Measurements from ENCODE around the gene PPP3R1.
A peak's percentile ranks its signal among the peaks of the same experiment; 100 is the strongest.
"Not testable (repeated sequence)": the region's sequence is repeated elsewhere in the genome, so short reads cannot be mapped to it uniquely, and the experiment has no call there.

The PPP3R1 gene

DNA sequence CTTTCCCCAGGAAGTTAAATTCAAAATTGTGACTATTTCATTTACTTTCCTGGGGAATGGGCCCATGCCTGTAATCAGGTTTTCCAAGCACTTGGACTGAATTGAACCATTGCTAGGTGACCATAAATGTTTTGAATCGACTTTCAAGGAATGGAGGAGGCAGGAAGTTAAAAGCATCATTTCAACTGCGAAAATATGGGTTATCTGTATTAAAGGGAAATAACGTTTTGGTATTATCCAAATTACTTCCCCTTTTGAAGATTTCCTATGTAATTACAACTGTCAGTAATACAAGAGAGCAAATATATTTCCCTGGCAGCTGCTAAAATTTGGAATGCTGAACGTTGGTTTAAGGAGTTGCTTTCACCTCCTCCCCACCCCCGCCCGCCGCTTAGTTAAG, 75.7 kb downstream of the PPP3R1 start:
- TF ChIP-seq ZNF274 (IDR thresholded peaks at IDR 0.05; ENCODE audit: low read depth, low read length), result no peak
- H3K4me3 ChIP-seq (ENCODE audit: low read length), result no peak overlapping the region

GRCh38 chr2:68175210-68175609, 77.1 kb downstream of the PPP3R1 start:
- H3K4me3 ChIP-seq (ENCODE audit: low read length), result not testable (repeated sequence)

- H3K4me3 ChIP-seq (ENCODE audit: low read length), result no peak overlapping the region
- TF ChIP-seq ZNF274 (IDR thresholded peaks at IDR 0.05; ENCODE audit: low read depth, low read length), result no peak
Observed at GRCh38 chr2:68172990-68173700, 79.2 kb downstream of the PPP3R1 start.

DNA sequence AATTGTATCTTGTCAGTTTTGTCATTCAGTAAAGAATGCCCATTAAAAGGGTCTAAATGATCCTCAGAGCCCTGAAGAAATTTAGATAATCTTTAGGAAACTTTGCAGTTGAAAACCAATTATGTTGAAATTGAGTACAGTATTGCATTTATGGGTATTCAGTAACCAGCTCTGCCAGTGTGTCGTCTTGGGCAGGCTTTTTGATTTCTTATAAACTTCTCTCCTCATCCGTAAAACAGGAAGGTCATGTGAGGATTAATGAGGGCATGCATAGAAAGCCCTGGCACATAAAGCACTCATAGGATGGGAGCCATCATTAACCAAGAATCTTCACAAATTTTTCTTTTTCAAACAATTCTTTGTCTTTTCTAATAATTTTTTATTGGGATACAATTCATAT, 79.8 kb downstream of the PPP3R1 start:
- no peak overlapping the region for H3K4me3 ChIP-seq (ENCODE audit: low read length)
- TF ChIP-seq ZNF274 (IDR thresholded peaks at IDR 0.05; ENCODE audit: low read depth, low read length), result no peak

DNA sequence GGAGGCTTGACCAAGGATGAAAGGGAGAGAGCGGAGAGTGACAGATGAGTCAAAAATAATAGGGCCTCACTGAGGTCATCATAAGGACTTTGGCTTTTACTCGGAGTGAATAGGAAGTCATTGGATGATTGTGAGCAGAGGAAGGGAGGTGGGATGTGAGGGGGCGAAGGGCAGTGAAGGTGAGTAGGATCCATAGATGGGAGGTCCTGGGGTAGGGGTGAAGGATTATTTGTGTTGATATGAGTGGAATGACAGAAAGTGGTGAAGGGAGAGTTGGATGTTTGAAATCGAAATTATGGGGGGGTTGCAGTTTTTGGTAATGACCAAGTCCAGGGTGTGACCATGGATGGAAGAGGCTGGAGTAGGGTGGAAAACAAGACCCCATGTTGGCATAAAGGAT, 80.6 kb downstream of the PPP3R1 start:
- TF ChIP-seq ZNF274 (IDR thresholded peaks at IDR 0.05; ENCODE audit: low read depth, low read length), result no peak
- no peak overlapping the region for H3K4me3 ChIP-seq (ENCODE audit: low read length)

DNA sequence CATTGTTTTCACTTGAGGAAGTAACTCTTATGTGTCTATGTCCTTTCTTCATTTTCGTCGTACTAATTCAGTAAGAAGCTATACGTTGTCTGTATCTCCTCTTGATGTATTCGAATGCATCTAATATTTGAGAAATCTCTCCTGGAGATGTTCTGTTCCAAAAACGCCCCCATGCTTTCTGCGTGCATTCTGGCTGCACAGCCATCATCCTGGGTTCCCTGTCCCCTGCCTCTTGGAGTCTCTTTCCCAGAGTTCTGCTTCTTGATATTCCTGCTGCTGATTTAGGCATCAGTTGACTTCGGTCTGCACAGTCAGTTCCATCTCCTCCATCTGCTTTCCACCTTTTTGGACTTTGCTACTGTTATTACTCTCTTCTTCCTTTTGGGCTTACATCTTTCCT, 81.2 kb downstream of the PPP3R1 start:
- TF ChIP-seq ZNF274 (IDR thresholded peaks at IDR 0.05; ENCODE audit: low read depth, low read length), result no peak
- no peak overlapping the region for H3K4me3 ChIP-seq (ENCODE audit: low read length)

DNA sequence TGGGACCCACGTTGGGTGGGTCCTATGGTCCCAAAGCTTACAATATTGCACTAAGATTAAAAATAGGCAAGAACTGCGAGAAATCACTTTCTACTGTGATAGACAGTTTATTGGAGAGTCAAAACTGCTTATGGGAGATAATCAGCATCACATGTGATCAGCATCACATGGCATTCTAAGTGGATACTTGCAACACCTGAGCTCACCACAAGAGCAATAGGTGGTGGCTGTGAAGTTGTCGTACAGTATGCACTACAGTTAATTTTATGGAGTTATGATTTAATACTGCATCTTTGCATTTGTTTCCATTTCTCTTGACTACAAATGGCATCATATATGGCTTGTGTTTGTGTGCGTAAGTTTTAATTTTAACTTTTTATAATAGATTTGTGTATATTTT, 83.0 kb downstream of the PPP3R1 start:
- no peak overlapping the region for H3K4me3 ChIP-seq (ENCODE audit: low read length)
- no peak for TF ChIP-seq ZNF274 (IDR thresholded peaks at IDR 0.05; ENCODE audit: low read depth, low read length)

- H3K4me3 ChIP-seq (ENCODE audit: low read length), result no peak overlapping the region
- TF ChIP-seq ZNF274 (IDR thresholded peaks at IDR 0.05; ENCODE audit: low read depth, low read length), result no peak
Observed at GRCh38 chr2:68167186-68167585, 85.1 kb downstream of the PPP3R1 start.

- TF ChIP-seq ZNF274 (IDR thresholded peaks at IDR 0.05; ENCODE audit: low read depth, low read length), result no peak
- H3K4me3 ChIP-seq (ENCODE audit: low read length), result no peak overlapping the region
Observed at GRCh38 chr2:68163641-68164040, 88.7 kb downstream of the PPP3R1 start.

DNA sequence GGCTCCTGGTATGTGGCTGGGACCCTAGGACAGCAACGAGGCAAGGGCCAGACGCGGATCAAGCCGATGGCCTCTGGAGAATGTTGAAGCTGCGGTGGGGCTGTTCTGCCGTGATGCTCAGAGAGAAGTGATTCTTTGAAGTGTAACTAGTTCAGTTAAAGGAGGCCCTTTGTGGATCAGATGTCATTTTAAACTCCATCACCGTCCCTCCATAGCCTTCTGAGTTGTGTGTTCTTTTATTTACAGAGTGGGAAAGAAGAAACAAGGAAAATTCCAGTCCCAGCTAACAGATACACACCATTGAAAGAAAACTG, 94.2 kb downstream of the PPP3R1 start:
- TF ChIP-seq ZNF274 (IDR thresholded peaks at IDR 0.05; ENCODE audit: low read depth, low read length), result no peak
- H3K4me3 ChIP-seq (ENCODE audit: low read length), result peak overlapping the region; percentile 93

DNA sequence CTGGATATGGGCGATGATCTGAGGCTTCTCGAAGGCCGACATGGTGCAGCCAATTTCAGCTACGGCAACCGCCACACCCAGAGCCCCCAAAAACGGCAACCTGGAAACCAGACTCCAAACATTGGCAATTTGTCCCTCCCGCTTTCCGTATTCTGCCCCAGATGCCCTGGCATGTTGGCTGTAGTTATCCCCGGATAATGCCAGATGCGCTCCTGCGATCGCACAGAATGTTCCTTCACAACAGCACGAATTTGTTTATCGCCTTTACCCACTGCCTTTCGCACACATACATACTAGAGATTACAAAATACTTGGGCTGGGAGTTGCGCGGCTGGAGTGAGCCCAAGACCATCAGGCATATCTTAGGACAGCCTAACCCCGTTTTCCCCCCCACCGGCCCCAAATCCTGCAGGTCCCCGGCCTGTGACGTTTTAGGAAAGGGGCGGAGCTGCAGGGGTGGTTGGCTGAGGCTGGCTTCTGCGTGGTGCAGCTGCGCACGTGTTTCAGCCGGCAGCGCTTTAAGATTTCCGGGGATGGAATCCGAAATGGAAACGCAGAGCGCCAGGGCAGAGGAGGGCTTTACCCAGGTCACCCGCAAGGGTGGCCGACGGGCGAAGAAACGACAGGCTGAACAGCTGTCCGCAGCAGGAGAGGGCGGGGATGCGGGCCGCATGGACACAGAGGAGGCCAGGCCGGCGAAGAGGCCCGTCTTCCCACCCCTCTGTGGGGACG, 94.8 kb downstream of the PPP3R1 start, which contains the start of gene PNO1:
TSS of gene PNO1 (plus strand) at position 487 of the 732 bp plus-strand sequence. CDS start at position 534, 47 bp downstream.
- peak within 1 kb of the TSS; percentile 93 for H3K4me3 ChIP-seq (ENCODE audit: low read length)
- TF ChIP-seq ZNF274 (IDR thresholded peaks at IDR 0.05; ENCODE audit: low read depth, low read length), result no peak

GRCh38 chr2:68157002-68157401, 95.3 kb downstream of the PPP3R1 start:
- no peak for TF ChIP-seq ZNF274 (IDR thresholded peaks at IDR 0.05; ENCODE audit: low read depth, low read length)
- peak overlapping the region; percentile 93 for H3K4me3 ChIP-seq (ENCODE audit: low read length)

DNA sequence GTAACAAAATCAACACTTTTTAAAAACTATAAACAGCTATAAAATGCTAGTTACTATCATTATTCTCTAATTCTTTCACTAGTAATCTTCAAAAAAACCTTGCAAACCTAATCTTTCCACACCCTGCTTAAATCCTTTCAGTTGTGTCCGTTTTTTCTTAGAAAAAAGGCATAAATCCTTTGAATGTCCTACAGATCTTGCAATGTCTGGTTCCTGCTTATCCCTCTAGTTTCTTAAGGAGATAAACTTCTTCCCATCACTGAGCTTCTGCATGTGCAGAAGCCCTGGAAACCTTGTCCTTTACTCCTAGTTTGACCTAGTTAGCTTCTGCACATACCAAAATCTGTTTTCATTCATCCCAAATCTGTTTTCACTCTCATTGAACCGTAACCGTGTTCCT, 95.9 kb downstream of the PPP3R1 start:
- TF ChIP-seq ZNF274 (IDR thresholded peaks at IDR 0.05; ENCODE audit: low read depth, low read length), result no peak
- peak overlapping the region; percentile 93 for H3K4me3 ChIP-seq (ENCODE audit: low read length)

DNA sequence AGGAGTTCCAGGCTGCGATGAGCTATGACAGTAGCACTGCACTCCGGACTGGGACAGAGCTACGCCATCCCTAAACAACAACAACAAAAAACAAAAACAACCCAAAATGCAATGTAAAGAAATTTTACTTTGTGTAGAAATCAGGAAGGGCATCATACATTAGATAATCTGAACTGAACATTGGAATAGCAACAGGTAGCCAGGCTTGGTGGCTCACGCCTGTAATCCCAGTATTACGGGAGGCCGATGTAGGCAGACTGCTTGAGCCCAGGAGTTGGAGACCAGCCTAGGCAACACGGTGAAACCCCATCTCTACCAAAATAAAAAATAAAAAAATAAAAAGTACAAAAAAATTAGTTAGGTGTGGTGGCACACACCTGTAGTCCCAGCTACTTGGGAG, 96.7 kb downstream of the PPP3R1 start:
- no peak overlapping the region for H3K4me3 ChIP-seq (ENCODE audit: low read length)
- no peak for TF ChIP-seq ZNF274 (IDR thresholded peaks at IDR 0.05; ENCODE audit: low read depth, low read length)

DNA sequence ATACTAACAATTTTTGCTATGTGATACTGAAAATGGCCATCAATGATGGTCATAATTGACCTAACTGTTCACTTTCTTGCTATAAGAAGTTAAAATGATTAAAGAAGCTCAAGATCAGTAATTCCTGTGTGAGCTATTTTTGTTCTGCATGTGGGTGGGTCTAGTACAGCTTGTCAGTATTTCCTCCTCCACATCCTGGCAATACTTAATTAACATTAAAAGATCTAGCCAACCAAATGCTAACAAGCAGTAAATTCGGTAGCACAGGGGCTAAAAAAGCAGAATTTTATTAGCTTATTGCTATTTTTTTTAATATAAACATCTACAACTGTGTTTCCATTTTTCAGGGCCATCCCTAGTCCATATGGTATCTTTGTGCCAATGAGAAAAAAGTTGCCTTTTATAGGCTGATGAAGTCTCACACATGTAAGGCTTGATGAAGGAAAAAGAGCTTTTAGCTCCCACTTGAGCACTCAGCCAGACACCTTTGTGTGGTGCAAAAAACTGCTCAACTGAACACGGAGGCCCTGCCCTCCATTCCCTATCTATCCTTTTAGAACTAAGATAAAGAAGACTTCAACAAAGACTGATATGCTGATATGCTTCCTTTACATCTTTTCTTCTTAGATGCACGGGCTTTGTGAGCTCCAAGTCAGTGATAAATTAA, 99.5 kb downstream of the PPP3R1 start:
- H3K4me3 ChIP-seq (ENCODE audit: low read length), result no peak overlapping the region
- TF ChIP-seq ZNF274 (IDR thresholded peaks at IDR 0.05; ENCODE audit: low read depth, low read length), result no peak

Measured in GM08714 (cell line).